Heart left ventricle (tissue), 13 donors: ENCODE data around the gene FCN3.

Experiments
- POLR2A ChIP-seq, 2 donors: fragments of 450-650 bp; IDR thresholded peaks; one replicate each; pipeline ENCODE4 v1.6.1; 2017; ENCODE audit warnings: antibody characterized with exemption in 2 of 2, mild to moderate bottlenecking in 2 of 2, moderate library complexity in 2 of 2
- TF ChIP-seq, protein P1 (sequence below), 12 donors: fragments of 200-600 bp; sonication (generic) in 4 of 12; IDR thresholded peaks; one replicate each; pipeline versions ENCODE4 v1.5.0 to v1.8.0; 2018 to 2022; ENCODE audit warnings: antibody characterized with exemption in 12 of 12, mild to moderate bottlenecking in 5 of 12
- donor health status: ischemic (EF 13 %, LVEDD 7.1; RV severe dilation, severe dysfunction).
- donor health status: DM: no; HTN: yes; CAD: no.
- donor health status: DM: no; HTN: no; CAD: no.
- donor health status: ischemic (EF 25% LVEDD 6.9; RV normal size, moderate dysfunction).
- donor health status: ischemic (EF 25% LVEDD 5.7; RV mildly dilated, moderate dysfunction).
- donor health status: ischemic (EF 35%, LVEDD 5.7; RV mildly dilated, moderate dysfunction).
- donor health status: nonischemic (EF 11% LVEDD 7.7; RV severe dilation, severe dysfunction).
- donor health status: DM: yes; HTN: yes; CAD: no.
- donor health status: PGD.
- donor health status: ischemic (EF 29% LVEDD 5.4; RV normal size, mild dysfunction).
- donor health status: nonischemic (EF 23%, LVEDD 6.1; RV moderate dilation, normal function).

GRCh38 chr1:27406362-27406680 is 31.7 kb upstream of the FCN3 start:
- TF ChIP-seq, protein P1, sequence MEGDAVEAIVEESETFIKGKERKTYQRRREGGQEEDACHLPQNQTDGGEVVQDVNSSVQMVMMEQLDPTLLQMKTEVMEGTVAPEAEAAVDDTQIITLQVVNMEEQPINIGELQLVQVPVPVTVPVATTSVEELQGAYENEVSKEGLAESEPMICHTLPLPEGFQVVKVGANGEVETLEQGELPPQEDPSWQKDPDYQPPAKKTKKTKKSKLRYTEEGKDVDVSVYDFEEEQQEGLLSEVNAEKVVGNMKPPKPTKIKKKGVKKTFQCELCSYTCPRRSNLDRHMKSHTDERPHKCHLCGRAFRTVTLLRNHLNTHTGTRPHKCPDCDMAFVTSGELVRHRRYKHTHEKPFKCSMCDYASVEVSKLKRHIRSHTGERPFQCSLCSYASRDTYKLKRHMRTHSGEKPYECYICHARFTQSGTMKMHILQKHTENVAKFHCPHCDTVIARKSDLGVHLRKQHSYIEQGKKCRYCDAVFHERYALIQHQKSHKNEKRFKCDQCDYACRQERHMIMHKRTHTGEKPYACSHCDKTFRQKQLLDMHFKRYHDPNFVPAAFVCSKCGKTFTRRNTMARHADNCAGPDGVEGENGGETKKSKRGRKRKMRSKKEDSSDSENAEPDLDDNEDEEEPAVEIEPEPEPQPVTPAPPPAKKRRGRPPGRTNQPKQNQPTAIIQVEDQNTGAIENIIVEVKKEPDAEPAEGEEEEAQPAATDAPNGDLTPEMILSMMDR (IDR thresholded peaks at IDR 0.05) = no peak
- TF ChIP-seq POLR2A (IDR thresholded peaks at IDR 0.05) = no peak
